HEK293 (cell line): ENCODE data around the gene ERBIN.

ENCODE experiments used
- CTCF ChIP-seq: fragments of 450-650 bp; formaldehyde crosslinking; IDR thresholded peaks from 2 replicates; pipeline ENCODE4 v1.5.1; 2016; ENCODE audit warnings: missing biosample characterization, missing genetic modification characterization
- PBX3 ChIP-seq: sonication (generic); formaldehyde crosslinking; IDR thresholded peaks from 2 replicates; pipeline ENCODE4 v1.8.1; 2022; ENCODE audit warnings: mild to moderate bottlenecking, moderate library complexity, missing genetic modification reagents
- ZBTB21 ChIP-seq: fragments of 450-650 bp; formaldehyde crosslinking; IDR thresholded peaks from 2 replicates; pipeline ENCODE4 v1.5.1; 2017; ENCODE audit warnings: missing biosample characterization, missing genetic modification characterization
- ZNF239 ChIP-seq: fragments of 450-650 bp; formaldehyde crosslinking; IDR thresholded peaks from 2 replicates; pipeline ENCODE4 v1.5.1; 2016; ENCODE audit warnings: missing biosample characterization, missing genetic modification characterization
- ZNF248 ChIP-seq: fragments of 450-650 bp; formaldehyde crosslinking; IDR thresholded peaks from 2 replicates; pipeline ENCODE4 v1.5.1; 2017; ENCODE audit warnings: missing biosample characterization, missing genetic modification characterization
- ZNF274 ChIP-seq, 2 experiments: fragments of 200-500 bp in 1 of 2; fragments of 450-650 bp in 1 of 2; sonication (Bioruptor generic) in 1 of 2; formaldehyde crosslinking in 1 of 2; IDR thresholded peaks; 2 replicates each; pipeline versions ENCODE4 v1.5.1 to v1.6.1; 2014 to 2016; ENCODE audit warnings: borderline replicate concordance in 1 of 2, inconsistent platforms in 1 of 2, low read length in 1 of 2, missing biosample characterization in 1 of 2, missing genetic modification characterization in 1 of 2
- ZSCAN30 ChIP-seq: fragments of 450-650 bp; IDR thresholded peaks from 2 replicates; pipeline ENCODE4 v1.5.1; 2018; ENCODE audit warnings: missing biosample characterization, mild to moderate bottlenecking, missing genetic modification characterization, moderate library complexity

DNA sequence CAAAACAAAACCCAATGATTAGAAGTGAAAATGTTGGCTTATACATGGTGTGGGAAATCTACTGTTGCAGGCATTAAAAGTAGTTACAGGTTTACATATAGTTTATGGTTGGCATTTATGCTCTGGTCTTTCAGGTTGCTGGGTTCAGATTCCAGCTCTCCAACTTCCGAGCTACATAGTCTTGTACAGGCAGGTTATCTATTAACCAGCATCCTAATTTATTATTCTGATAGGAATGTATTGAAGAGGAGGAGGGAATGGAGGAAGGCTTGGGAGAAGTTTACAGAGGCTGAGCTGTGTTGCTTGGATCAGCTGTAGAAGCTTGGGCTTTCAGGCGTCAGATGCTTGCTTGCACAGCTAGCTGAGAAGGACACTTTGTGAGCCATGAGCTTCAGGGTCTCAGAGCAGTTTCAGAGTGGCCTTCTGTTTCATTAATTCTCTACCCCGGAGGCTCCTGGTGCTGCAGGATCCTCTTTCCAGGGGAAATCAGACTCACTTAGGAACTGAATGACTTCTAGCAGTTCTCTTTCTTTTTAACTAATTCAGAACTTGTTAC is 11.7 kb upstream of the ERBIN start:
- no peak for TF ChIP-seq ZBTB21 (tag by site-specific recombination)
- no peak for TF ChIP-seq ZNF248 (tag by site-specific recombination)
- no peak for TF ChIP-seq CTCF (tag by site-specific recombination)
- no peak for TF ChIP-seq ZNF274 (IDR thresholded peaks at IDR 0.05; ENCODE audit: low read length)
- no peak for TF ChIP-seq ZNF274 (tag by site-specific recombination; IDR thresholded peaks at IDR 0.05; ENCODE audit: borderline replicate concordance)
- TF ChIP-seq PBX3, result no peak
- TF ChIP-seq ZSCAN30 (tag by site-specific recombination), result no peak
- no peak for TF ChIP-seq ZNF239 (tag by site-specific recombination)
